ENCODE measurements around the gene CDKAL1.

The CDKAL1 gene

GRCh38 chr6:21123507-21124436, 589.5 kb downstream of the CDKAL1 start:
- DNase-seq, result no peak

- DNase-seq, result no peak
Measured at GRCh38 chr6:21128601-21129000, 594.3 kb downstream of the CDKAL1 start.

GRCh38 chr6:21131406-21131805, 597.1 kb downstream of the CDKAL1 start:
- no peak for DNase-seq

- no peak for DNase-seq
Measured at GRCh38 chr6:21132446-21132845, 598.2 kb downstream of the CDKAL1 start.

- DNase-seq, result no peak
Measured at GRCh38 chr6:21132856-21133838, 598.9 kb downstream of the CDKAL1 start.

- no peak for DNase-seq
Measured at GRCh38 chr6:21133901-21134300, 599.6 kb downstream of the CDKAL1 start.

GRCh38 chr6:21134356-21134755, 600.1 kb downstream of the CDKAL1 start:
- DNase-seq, result no peak

GRCh38 chr6:21135484-21136013, 601.3 kb downstream of the CDKAL1 start:
- DNase-seq, result no peak

- no peak for DNase-seq
Measured at GRCh38 chr6:21137700-21138335, 603.6 kb downstream of the CDKAL1 start.

- DNase-seq, result no peak
Measured at GRCh38 chr6:21138336-21139069, 604.2 kb downstream of the CDKAL1 start.

- no peak for DNase-seq
Measured at GRCh38 chr6:21140966-21141365, 606.7 kb downstream of the CDKAL1 start.

GRCh38 chr6:21141616-21142303, 607.5 kb downstream of the CDKAL1 start:
- DNase-seq, result no peak

GRCh38 chr6:21142741-21143140, 608.5 kb downstream of the CDKAL1 start:
- DNase-seq, result no peak

GRCh38 chr6:21143645-21144044, 609.4 kb downstream of the CDKAL1 start:
- DNase-seq, result no peak

GRCh38 chr6:21144928-21145327, 610.7 kb downstream of the CDKAL1 start:
- no peak for DNase-seq

- DNase-seq, result no peak
Measured at GRCh38 chr6:21147995-21148394, 613.7 kb downstream of the CDKAL1 start.

GRCh38 chr6:21149470-21149869, 615.2 kb downstream of the CDKAL1 start:
- DNase-seq, result peak; percentile 26 to 63 (median 45)

- DNase-seq, result no peak
Measured at GRCh38 chr6:21150667-21151066, 616.4 kb downstream of the CDKAL1 start.

- DNase-seq, result no peak
Measured at GRCh38 chr6:21151119-21151518, 616.9 kb downstream of the CDKAL1 start.

GRCh38 chr6:21151530-21151929, 617.3 kb downstream of the CDKAL1 start:
- no peak for DNase-seq

GRCh38 chr6:21157186-21157929, 623.1 kb downstream of the CDKAL1 start:
- no peak for DNase-seq
